IMR-90 (cell line): ENCODE measurements around the gene NPM1.

Source experiments
- CEBPB ChIP-seq: IDR thresholded peaks from 2 replicates; pipeline ENCODE4 v1.6.1; 2012; ENCODE audit warnings: low read depth, low read length, improper control_type of control experiment
- FOS ChIP-seq: fragments of 150-350 bp; IDR thresholded peaks from 2 replicates; pipeline ENCODE4 v1.6.1; 2016; ENCODE audit warnings: low read depth, low read length
- MXI1 ChIP-seq: IDR thresholded peaks from 2 replicates; pipeline ENCODE4 v1.6.1; 2012; ENCODE audit warnings: low read depth, mild to moderate bottlenecking, low read length, moderate library complexity, borderline replicate concordance
- POLR2A ChIP-seq: IDR thresholded peaks from 2 replicates; pipeline ENCODE4 v1.6.1; 2012; ENCODE audit warnings: mild to moderate bottlenecking, low read depth, low read length
- RFX5 ChIP-seq: IDR thresholded peaks from 2 replicates; pipeline ENCODE4 v1.8.0; 2012; ENCODE audit warnings: low read depth, mild to moderate bottlenecking, low read length, moderate library complexity
- SMC3 ChIP-seq: fragments of 150-350 bp; IDR thresholded peaks from 2 replicates; pipeline ENCODE4 v1.6.1; 2016; ENCODE audit warnings: low read depth, mild to moderate bottlenecking, antibody characterized with exemption, low read length, moderate library complexity
- TF ChIP-seq, protein P1 (sequence below): conservative IDR thresholded peaks from 2 replicates; pipeline ENCODE4 v1.5.1; 2012; ENCODE audit warnings: mild to moderate bottlenecking, low read depth, low read length, improper control_type of control experiment

DNA sequence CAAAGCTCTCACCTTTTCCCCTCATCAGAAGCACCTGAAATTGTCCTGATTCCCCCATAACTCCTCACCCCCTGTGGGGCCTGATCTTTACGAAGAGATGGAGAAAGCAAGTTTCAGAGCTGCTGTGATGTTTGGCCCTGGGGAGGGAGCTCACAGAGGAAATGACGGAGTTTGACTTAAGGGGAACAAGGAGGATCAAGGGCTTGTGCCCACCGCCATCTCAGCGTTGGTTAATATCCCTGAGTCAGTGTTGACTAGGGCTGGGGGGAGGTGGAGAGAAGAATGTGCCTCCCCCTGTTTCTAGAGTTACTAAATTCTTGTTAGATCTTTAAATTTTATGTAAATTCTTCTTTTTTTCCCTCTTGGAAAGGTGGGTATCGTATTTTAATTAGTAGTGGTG is 59.6 kb downstream of the NPM1 start:
- TF ChIP-seq CEBPB (no peak), MXI1 (no peak), RFX5 (no peak), POLR2A (no peak), FOS (no peak), SMC3 (no peak)
- TF ChIP-seq, protein P1, sequence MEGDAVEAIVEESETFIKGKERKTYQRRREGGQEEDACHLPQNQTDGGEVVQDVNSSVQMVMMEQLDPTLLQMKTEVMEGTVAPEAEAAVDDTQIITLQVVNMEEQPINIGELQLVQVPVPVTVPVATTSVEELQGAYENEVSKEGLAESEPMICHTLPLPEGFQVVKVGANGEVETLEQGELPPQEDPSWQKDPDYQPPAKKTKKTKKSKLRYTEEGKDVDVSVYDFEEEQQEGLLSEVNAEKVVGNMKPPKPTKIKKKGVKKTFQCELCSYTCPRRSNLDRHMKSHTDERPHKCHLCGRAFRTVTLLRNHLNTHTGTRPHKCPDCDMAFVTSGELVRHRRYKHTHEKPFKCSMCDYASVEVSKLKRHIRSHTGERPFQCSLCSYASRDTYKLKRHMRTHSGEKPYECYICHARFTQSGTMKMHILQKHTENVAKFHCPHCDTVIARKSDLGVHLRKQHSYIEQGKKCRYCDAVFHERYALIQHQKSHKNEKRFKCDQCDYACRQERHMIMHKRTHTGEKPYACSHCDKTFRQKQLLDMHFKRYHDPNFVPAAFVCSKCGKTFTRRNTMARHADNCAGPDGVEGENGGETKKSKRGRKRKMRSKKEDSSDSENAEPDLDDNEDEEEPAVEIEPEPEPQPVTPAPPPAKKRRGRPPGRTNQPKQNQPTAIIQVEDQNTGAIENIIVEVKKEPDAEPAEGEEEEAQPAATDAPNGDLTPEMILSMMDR, result no peak
